GM15510 (cell line): ENCODE measurements around the gene BMPR1A.

Experiments
- POLR2A ChIP-seq: IDR thresholded peaks from 3 replicates; pipeline ENCODE4 v1.6.1; 2011; ENCODE audit warnings: borderline replicate concordance; ENCODE audit not compliant: insufficient read length; ENCODE audit errors: extremely low read depth

BMPR1A gene

DNA sequence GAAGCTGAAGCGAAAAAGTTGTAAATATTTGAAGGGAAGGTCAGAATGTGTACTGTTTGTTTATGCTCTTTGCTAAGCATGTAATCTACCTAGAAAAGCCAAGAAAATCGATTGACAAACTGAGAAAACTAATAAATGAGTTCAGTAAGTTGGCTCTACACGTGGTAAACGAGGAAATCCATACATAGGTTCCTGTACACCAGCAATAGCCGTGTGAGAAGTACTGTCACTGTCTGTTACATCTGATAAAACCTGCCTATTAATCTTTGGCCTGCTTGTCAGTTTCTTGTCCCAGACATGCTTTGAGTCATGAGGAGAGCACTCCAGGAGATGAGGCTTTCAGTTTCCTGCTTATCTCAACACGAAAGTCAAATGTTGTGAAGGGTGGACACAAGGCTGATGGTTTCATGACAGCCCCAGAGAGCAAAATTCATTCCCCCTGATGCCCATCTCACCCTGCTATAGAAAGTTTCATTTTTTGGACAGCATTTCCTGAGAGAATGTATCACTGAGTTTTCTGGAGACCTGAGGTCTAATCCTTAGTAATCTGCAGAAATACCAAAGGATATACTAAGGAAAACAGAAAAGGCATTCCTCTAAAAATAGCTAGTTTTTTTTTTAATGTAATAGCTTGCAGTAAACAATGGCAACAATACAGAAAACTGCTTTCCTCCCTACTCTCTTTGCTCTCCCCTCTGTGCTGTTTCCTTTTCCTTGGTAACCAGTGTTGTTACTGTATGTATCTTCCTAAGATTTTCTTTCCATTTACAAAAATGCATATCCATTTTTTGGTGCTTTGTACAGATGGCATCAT lies 18.8 kb downstream of the BMPR1A start:
- no peak for TF ChIP-seq POLR2A

DNA sequence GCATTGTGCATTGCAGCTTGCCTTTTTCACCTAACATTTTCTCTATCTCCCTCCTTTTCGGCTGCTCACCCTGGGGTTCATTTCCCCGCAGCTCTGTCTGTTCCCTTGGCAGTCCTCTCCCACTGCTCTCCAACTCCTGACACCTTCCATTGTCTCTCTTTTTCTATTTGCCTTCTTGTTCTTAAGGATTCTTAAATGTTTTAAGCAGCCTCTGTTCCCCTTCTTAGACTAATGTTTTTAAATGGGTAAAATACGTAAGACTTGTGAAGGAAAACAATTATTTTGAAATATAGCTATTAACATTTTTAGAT lies 19.4 kb downstream of the BMPR1A start:
- no peak for TF ChIP-seq POLR2A

DNA sequence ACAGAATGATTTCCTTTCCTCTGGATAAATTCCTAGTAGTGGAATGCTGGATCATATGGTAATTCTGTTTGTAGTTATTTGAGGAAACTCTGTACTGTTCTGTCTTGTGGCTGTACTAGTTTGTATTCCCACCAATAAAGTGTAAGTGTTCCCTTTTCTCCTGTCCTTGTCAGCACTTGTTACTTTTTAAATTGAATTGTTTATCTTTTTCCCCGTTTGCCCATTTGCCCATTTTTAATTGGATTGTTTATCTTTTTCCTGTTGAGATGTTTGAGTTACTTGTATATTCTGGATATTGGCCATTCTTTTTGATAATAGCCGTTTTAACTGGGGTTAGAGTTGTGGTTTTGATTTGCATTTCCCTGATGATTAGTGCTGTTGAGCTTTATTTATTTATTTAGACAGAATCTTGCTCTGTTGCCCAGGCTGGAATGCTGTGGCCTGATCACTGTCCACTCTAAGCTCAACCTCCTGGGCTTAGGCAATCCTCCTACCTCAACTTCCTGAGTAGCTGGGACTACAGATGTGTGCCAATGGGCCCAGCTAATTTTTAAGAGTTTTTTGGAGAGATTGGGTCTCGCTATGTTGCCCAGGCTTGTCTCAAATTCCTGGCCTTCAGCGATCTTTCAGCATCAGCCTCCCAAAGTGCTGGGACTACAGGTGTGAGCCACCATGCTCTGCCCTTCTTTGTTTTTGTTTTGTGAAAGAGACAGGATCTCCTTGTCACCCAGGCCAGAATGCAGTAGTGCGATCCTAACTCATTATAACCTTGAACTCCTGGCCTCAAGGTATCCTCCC lies 23.0 kb downstream of the BMPR1A start:
- no peak for TF ChIP-seq POLR2A

DNA sequence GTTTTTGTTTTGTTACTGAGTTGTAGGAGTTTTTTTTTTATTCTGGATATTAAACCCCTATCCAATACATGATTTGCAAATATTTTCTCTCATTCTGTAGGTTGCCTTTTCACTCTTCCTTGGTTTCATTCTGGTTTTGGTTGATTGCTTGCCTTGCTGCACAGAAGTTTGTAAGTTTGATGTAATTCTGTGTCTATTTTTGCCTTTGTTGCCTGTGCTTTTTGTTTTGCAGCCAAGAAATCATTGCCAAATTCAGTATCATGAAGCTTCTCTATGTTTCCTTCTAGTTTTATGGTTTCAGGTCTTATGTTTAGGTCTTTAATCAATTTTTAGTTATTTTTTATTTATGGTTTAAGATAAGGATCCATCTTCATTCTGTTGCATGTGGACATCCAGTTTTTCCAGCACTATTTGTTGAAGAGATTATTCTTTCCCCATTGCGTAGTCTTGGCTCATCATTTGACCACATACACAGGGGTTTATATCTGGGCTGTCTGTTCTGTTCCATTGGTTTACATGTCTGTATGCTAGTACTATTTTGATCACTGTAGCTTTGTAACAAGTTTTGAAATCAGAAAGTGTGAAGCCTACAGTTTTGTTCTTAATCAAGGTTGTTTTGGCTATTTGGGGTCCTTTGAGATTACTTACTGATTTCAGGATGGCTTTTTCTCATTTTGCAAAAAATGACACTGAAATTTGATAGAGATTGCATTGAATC lies 26.4 kb downstream of the BMPR1A start:
- no peak for TF ChIP-seq POLR2A

DNA sequence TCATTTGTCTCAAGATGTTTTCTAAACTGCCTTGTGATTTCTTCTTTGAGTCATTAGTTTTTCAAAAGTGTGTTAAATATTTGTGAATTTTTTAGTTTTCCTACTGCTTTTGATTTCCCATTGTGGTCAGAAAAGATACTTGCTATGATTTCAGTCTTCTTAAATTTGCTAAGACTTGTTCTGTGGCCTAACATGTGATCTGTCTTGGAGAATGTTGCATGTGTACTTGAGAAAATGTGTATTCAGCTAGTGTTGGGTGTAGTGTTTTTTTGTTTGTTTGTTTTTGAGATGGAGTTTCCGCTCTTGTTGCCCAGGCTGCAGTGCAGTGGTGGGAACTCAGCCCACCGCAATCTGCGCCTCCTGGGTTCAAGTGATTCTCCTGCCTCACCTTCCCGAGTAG lies 28.6 kb downstream of the BMPR1A start:
- TF ChIP-seq POLR2A: no peak

DNA sequence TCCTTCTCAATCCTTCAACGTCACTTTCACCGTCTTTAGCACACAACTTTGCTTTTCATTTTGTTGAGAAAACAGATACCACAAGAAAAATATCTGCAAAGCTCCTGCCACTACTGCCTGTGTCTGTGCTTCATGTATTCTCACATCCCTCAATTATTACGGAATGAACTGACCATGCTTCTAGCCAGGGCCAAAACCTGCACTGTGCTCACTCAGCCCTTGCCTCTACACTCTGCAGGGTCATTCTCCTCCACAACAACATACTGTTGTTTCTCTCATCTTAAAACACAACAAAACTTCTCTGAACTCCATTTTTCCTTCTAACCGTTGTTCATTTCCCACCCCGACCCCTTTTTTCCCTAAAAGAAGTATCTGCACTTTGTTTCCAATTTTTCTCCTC lies 29.5 kb downstream of the BMPR1A start:
- no peak for TF ChIP-seq POLR2A

DNA sequence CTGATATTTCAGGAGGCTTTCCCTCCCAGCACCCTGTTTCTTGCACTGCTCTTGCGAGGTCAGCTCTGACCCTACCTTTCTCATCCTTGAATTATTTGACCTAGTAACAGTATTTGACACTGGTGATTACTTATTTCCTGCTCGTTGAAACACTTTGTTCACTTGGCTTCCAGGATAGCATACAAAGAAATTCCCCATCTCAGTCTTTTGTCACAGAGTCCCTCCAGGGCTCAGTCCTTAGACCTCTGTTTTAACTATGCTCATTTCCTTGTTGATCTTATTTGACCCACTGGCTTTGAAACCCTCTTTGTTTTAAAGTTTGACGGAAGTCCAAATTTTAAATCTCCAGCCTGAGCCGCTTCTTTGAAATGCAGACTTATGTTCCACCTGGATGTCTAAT lies 29.9 kb downstream of the BMPR1A start:
- no peak for TF ChIP-seq POLR2A

DNA sequence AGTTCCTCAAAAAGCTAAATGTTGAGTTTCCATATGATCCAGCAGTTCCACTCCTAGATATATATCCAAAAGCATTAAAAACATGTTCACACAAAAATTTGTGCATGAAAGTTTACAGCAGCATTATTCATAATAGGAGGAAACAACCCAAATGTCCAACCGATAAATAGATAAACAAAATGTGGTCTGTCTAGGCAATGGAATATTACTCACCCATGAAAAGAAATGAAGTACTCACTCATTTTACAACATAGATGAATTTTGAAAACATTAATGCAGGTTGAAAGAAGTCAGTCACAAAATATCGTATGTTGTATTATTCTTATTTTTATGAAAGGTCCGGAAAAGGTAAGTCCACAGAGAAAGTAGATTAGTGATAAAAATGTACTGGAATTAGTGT lies 34.0 kb downstream of the BMPR1A start:
- no peak for TF ChIP-seq POLR2A

DNA sequence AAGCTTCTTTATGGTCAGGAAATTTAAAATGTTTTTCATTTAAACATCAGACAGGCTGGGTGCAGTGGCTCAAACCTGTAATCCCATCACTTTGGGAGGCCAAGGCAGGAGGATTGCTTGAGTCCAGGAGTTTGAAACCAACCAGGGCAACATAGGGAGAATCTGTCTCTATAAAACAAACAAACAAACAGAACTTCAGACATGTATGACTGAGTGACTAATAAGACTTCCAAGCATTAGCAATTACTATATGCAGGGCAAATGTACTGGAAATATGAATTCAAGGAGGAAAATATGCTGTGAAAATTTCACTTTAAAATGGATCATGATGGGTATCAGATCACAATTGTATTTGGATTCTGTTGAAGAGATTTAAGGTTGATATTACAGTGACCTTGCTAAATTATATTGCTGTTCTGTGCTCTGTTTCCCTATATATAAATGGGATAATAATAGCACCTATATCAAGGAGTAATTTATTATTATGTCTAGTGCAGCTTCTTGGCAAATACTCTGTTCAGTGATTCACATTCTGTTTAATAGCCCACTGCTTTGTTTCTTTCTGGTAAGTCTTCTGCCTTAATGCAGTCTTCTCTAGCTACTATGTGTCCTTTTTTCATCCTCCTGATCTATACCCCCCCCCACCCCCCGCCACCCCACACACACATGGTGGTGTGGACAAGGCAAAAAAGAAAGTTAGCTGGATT lies 36.2 kb downstream of the BMPR1A start:
- no peak for TF ChIP-seq POLR2A

DNA sequence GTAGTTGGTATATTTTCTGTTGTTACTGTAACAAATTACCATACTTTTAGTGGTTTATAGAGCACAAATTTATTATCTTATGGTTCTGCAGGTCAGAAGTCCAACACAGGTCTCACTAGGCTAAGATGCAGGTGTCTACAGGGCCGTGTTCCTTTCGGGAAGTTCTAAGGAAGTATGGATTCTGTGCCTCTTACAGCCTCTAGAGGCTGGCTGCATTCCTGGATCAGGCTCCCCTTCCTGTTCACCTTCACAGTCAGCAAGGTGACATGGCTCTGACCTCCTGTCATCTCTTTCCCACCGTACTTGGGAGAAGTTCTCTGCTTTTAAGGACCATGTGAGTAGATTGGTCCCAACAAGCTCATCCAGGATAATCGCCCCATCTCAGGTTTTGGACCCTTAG lies 37.3 kb downstream of the BMPR1A start:
- no peak for TF ChIP-seq POLR2A

DNA sequence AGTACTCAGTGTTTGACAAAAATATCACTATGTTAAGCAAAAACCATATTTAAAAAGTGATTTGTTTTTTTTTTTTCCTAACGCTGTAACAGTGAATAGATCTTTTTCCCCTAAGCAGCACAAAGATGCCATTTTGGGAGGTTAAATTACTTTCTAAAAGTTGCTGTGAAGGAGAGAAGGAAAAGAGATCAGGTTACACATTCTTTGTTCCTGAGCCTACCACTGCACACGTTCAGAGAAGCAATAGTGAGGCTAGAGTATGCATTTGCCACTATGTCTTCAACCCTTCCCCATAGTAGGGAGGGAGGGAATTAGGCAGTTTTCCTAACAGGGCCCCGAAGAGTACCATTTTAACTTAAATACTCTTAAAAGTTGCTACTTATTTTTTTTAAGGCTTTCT lies 38.9 kb downstream of the BMPR1A start:
- no peak for TF ChIP-seq POLR2A

DNA sequence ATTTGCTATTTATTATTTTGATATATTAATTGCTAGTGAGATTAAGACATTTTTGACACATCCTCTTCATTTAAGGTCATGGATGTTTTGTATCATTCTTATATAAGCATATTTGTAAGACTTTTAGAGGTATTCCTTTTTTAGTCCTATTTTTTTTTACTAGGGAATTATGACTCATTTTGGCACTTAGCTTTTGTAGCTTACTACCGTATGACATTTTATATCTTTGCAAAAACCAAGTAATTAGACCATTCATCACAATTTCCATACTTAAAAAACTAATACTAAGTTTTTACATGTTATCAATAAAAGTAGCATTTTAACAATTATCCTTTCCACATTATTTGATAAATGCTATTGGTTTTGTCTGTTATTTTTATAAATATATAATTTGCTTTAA lies 41.6 kb downstream of the BMPR1A start:
- no peak for TF ChIP-seq POLR2A

DNA sequence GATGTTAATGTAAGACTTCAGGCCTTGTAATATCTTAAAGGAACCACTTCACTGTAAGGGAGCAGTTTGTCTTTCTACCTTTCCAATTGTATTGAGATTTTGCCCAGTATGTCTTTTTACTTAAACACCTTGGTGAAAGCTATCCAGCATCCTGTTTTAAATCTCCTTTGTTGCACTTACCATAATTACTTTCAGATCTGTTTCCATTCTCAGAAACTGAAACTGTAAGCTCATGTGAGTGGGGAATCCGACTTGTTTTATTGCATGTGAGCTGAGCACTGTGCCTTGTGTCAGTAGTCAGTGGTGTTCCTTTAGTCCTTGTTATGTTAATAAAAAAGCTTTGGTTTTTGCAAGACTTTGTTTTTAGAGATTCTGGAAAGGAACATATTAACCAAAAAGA lies 42.2 kb downstream of the BMPR1A start:
- TF ChIP-seq POLR2A: no peak

DNA sequence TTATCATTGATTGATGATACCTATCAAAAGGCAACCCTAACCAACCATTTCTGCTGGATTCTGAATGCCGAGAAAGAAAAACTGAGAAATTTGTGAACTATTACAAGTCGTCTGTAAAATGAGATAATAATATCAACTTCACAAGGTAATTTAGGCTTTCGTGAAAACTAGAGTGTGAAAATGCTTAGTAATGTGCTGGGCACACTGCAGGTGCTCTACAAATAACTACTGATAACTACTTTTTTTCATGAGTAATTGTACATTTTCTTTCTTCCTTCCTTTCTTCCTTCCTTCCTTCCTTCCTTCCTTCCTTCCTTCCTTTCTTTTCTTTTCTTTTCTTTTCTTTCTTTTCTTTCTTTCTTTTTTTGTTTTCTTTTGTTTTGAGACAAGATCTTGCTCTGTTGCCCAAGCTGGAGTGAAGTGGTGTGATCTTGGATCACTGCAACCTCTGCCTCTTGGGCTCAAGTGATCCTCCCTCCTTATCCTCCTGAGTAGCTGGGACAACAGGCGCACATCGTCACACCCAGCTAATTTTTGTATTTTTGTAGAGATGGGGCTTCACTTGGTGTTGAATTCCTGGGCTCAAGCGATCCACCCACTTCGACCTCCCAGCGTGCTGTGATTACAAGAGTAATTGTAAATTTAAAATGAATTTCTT lies 42.9 kb downstream of the BMPR1A start:
- no peak for TF ChIP-seq POLR2A

DNA sequence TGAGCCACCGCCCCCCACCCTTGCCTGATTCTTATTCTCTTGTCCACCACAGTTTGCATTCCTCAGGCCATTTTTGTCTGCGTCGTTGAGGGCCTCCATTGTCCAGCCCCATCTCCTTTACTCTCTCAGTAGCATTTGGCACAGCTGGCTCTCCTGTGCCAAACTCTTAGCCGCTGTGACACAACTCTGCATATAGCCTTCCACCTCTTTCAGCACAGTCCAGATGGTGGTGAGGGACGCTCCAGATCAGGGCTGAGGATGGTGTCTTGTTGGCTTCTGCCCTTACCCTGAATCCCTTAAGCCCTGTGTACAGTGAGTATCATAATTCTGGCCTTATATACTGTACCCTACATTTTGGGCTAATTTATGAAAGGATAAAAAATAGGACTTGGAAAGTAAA lies 45.6 kb downstream of the BMPR1A start:
- no peak for TF ChIP-seq POLR2A

DNA sequence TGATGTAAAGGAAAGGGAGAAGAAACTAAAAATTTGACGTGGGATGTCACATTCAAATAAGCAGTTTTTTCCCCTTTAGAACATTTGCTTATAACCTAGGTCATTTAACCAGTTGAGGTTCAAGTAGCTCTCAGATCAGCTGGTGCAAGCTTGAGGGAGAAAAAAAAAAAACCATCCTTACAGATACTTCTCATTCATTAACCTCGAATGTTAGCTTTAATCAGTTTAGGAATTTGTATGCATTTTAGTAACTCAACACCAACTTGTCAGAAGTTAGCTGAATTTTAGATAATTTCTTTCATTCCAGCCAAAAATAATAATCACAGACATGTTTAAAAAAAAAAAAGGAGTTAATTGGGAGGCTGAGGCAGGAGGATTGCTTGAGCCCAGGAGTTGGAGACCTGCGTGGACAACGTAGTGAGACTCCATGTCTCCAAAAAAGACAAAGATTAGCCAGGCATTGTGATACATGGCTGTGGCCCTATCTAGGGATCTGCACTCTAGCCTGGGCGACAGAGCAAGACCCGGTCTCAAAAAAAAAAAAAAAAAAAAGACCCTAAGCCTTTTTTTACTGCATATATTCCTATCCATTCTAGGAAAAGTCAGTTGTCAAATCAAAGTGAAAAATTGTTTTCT lies 46.2 kb downstream of the BMPR1A start:
- no peak for TF ChIP-seq POLR2A
